K562 (cell line): ENCODE data around the gene CCDC78. TPM values are rescaled to one million over a fixed set of nuclear protein-coding genes. Genes with fewer than 3 reads are reported as not detected.

Source experiments
- CREM ChIP-seq: IDR thresholded peaks from 2 replicates; pipeline ENCODE4 v1.6.1; 2014; ENCODE audit warnings: antibody characterized with exemption, low read depth
- E2F6 ChIP-seq, 2 experiments: IDR thresholded peaks; 2 replicates each; pipeline ENCODE4 v1.6.1; 2011; ENCODE audit warnings: borderline replicate concordance in 1 of 2, control low read depth in 1 of 2, low read depth in 1 of 2, low read length in 1 of 2, mild to moderate bottlenecking in 1 of 2, mixed read lengths in 1 of 2, moderate library complexity in 1 of 2; ENCODE audit not compliant: insufficient read depth in 1 of 2, insufficient read length in 1 of 2, poor library complexity in 1 of 2, severe bottlenecking in 1 of 2; ENCODE audit errors: extremely low read depth in 1 of 2
- HMBOX1 ChIP-seq: sonication (generic); IDR thresholded peaks from 2 replicates; pipeline ENCODE4 v1.6.1; 2016
- MAFG ChIP-seq: fragments of 450-650 bp; conservative IDR thresholded peaks from 2 replicates; pipeline ENCODE4 v1.6.1; 2016; ENCODE audit warnings: missing genetic modification characterization, missing compliant biosample characterization
- MAZ ChIP-seq, 2 experiments: fragments of 450-650 bp in 1 of 2; sonication (generic) in 1 of 2; formaldehyde crosslinking; IDR thresholded peaks in 1 of 2; conservative IDR thresholded peaks in 1 of 2; 2 replicates each; pipeline versions ENCODE4 v1.4.0 to v1.5.0; 2020; ENCODE audit warnings: mild to moderate bottlenecking in 1 of 2, missing genetic modification reagents in 1 of 2
- MITF ChIP-seq: IDR thresholded peaks from 2 replicates; pipeline ENCODE4 v1.6.1; 2014; ENCODE audit warnings: antibody characterized with exemption
- MYC ChIP-seq, 2 experiments: fragments of 250-450 bp in 1 of 2; sonication (Bioruptor Pico) in 1 of 2; IDR thresholded peaks; 2 replicates each; pipeline versions ENCODE4 v1.5.1 to v1.6.1; 2012 to 2021; ENCODE audit warnings: low read depth in 2 of 2, borderline replicate concordance in 1 of 2, improper control_type of control experiment in 1 of 2, low read length in 1 of 2, mild to moderate bottlenecking in 1 of 2, moderate library complexity in 1 of 2
- NKRF ChIP-seq: fragments of 450-650 bp; IDR thresholded peaks from 2 replicates; pipeline ENCODE4 v1.6.1; 2016; ENCODE audit warnings: borderline replicate concordance
- NR1H2 ChIP-seq: sonication (generic); formaldehyde crosslinking; IDR thresholded peaks from 2 replicates; pipeline ENCODE4 v1.4.0; 2020; ENCODE audit warnings: mild to moderate bottlenecking, missing genetic modification reagents
- PHF21A ChIP-seq: fragments of 450-650 bp; IDR thresholded peaks from 2 replicates; pipeline ENCODE4 v1.6.1; 2017; ENCODE audit warnings: low read depth, borderline replicate concordance
- RBM34 ChIP-seq: fragments of 200-400 bp; formaldehyde crosslinking; IDR thresholded peaks from 2 replicates; pipeline ENCODE4 v1.6.1; 2018; ENCODE audit warnings: low read length, borderline replicate concordance; ENCODE audit not compliant: insufficient read depth
- SAP30 ChIP-seq: fragments of 200-600 bp; sonication (generic); IDR thresholded peaks from 2 replicates; pipeline ENCODE4 v1.6.1; 2012; ENCODE audit warnings: borderline replicate concordance, low read depth, mild to moderate bottlenecking, moderate library complexity, low read length, control low read depth, inconsistent platforms; ENCODE audit not compliant: insufficient read depth, poor library complexity, severe bottlenecking
- TBP ChIP-seq: optimal IDR thresholded peaks from 2 replicates; pipeline ENCODE3; 2011; ENCODE audit warnings: low read depth, low read length, improper control_type of control experiment
- U2AF2 ChIP-seq: fragments of 200-400 bp; formaldehyde crosslinking; optimal IDR thresholded peaks from 2 replicates; pipeline ENCODE3; 2017; ENCODE audit warnings: low read depth, mild to moderate bottlenecking, low read length
- ZBTB8A ChIP-seq: fragments of 450-650 bp; IDR thresholded peaks from 2 replicates; pipeline ENCODE4 v1.6.1; 2018; ENCODE audit warnings: mild to moderate bottlenecking, moderate library complexity; ENCODE audit not compliant: partially characterized antibody
- ZNF174 ChIP-seq: fragments of 250-450 bp; sonication (Bioruptor Pico); IDR thresholded peaks from 2 replicates; pipeline ENCODE4 v1.4.0; 2020; ENCODE audit warnings: mild to moderate bottlenecking
- ZNF212 ChIP-seq: fragments of 450-650 bp; formaldehyde crosslinking; IDR thresholded peaks from 2 replicates; pipeline ENCODE4 v1.4.0; 2020; ENCODE audit warnings: mild to moderate bottlenecking
- ZNF224 ChIP-seq: sonication (generic); formaldehyde crosslinking; IDR thresholded peaks from 2 replicates; pipeline ENCODE4 v1.8.0; 2022; ENCODE audit warnings: mild to moderate bottlenecking, missing genetic modification reagents
- polyA plus RNA-seq, 8 experiments: library from polyadenylated mRNA; depleted of rRNA in 4 of 8; stranded (reverse) in 5 of 8; unstranded in 3 of 8; fragments of >200 nt; fragmentation: Nextera tagmentation in 2 of 8; fragmentation: Illumina TruSeq in 1 of 8; extraction: Ambion mirVana in 2 of 8; extraction: Trizol in 1 of 8; gene quantifications; 2 replicates each; pipeline versions ENCODE4 v1.2.1 to v1.2.3, GENCODE V29; 2011 to 2014; ENCODE audit warnings: inconsistent platforms in 1 of 8, missing spikeins in 1 of 8
- total RNA-seq, 7 experiments: library from RNA; depleted of rRNA in 6 of 7; stranded (reverse); fragments of >200 nt in 6 of 7; fragmentation: Illumina TruSeq in 2 of 7; extraction: Trizol in 2 of 7; gene quantifications; 2 replicates each; pipeline versions ENCODE4 v1.2.1 to v1.2.3, GENCODE V29; 2011 to 2021; ENCODE audit warnings: low replicate concordance in 1 of 7
- TF ChIP-seq, protein P1 (sequence below): fragments of 250-450 bp; sonication (Bioruptor Pico); IDR thresholded peaks from 2 replicates; pipeline ENCODE4 v1.4.0; 2020

Gene CCDC78
- total and polyA plus RNA-seq, 9 of the 15 experiments (the other 6 are each of a cell fraction or from before 2014, with no cell fraction given): 0.24 to 17.7 (median 2.9) TPM

- TF ChIP-seq MAFG (tag) (no peak), ZNF174 (CRISPR knock-in tag) (no peak), E2F6 (IDR thresholded peaks at IDR 0.05; ENCODE audit: borderline replicate concordance in 1 of 2, extremely low read depth in 1 of 2, insufficient read depth in 1 of 2, insufficient read length in 1 of 2, low read depth in 1 of 2, low read length in 1 of 2, poor library complexity in 1 of 2, severe bottlenecking in 1 of 2) (peak; percentile 26 to 53), ZNF224 (CRISPR knock-in tag) (no peak), SAP30 (peak; percentile 80), HMBOX1 (no peak), NR1H2 (CRISPR knock-in tag) (no peak), MYC (IDR thresholded peaks at IDR 0.05; ENCODE audit: low read depth, low read length) (peak; percentile 64; the same call in 1 of the 2 replicates), MYC (CRISPR knock-in tag; IDR thresholded peaks at IDR 0.05; ENCODE audit: borderline replicate concordance, low read depth) (no peak), MITF (no peak), ZBTB8A (no peak), ZNF212 (no peak), TBP (peak; percentile 47), CREM (no peak; the same call in 1 of the 2 replicates), U2AF2 (no peak), PHF21A (no peak), NKRF (peak; percentile 73; the same call in 1 of the 2 replicates), RBM34 (no peak), MAZ (CRISPR knock-in tag; conservative IDR thresholded peaks at IDR 0.05 in 1 of 2, IDR thresholded peaks at IDR 0.05 in 1 of 2) (peak; percentile 63 to 66)
- TF ChIP-seq, protein P1, sequence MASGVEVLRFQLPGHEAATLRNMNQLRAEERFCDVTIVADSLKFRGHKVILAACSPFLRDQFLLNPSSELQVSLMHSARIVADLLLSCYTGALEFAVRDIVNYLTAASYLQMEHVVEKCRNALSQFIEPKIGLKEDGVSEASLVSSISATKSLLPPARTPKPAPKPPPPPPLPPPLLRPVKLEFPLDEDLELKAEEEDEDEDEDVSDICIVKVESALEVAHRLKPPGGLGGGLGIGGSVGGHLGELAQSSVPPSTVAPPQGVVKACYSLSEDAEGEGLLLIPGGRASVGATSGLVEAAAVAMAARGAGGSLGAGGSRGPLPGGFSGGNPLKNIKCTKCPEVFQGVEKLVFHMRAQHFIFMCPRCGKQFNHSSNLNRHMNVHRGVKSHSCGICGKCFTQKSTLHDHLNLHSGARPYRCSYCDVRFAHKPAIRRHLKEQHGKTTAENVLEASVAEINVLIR (CRISPR knock-in tag): no peak
Observed at GRCh38 chr16:679814-680624, 46.2 kb downstream of the CCDC78 start, which contains the start of gene STUB1 (continued).
